ENCODE results near the gene LRP1B. TPM values are rescaled to one million over a fixed set of nuclear protein-coding genes. Genes with fewer than 3 reads are reported as not detected.

The LRP1B gene
- total and polyA plus RNA-seq, 2 of the 8 experiments (the other 6 are each of a cell fraction or from before 2014, with no cell fraction given) = 0.03 TPM; not detected in 1

- no peak overlapping the region for H2BK12ac ChIP-seq (ENCODE audit: low read depth, low read length)
- DNase-seq (ENCODE audit: low read depth in 1 of 2, low spot score in 2 of 2) = no peak
- no peaks in the 10 kb centered on the region for H3K23me2 ChIP-seq (ENCODE audit: low read depth, low read length)
- FAIRE-seq = no peak
- no peaks in the 10 kb centered on the region for H3K36me3 ChIP-seq (ENCODE audit: control insufficient read depth in 2 of 4, insufficient read depth in 4 of 4, low read length in 3 of 4)
- no peak overlapping the region for H3K9ac ChIP-seq (replicated peaks in 1 of 4; ENCODE audit: extremely low read depth in 1 of 4, low read depth in 3 of 4, low read length in 3 of 4)
- H2AFZ ChIP-seq (ENCODE audit: low read length) = no peak overlapping the region
- H3K4ac ChIP-seq (replicated peaks; ENCODE audit: insufficient read length, low read depth, low read length) = no peak overlapping the region
- no peaks in the 10 kb centered on the region for H3K79me2 ChIP-seq (ENCODE audit: control insufficient read depth in 1 of 2, insufficient read depth in 2 of 2, low read length in 2 of 2)
- H4K5ac ChIP-seq (ENCODE audit: insufficient read length, low read depth, low read length) = no peak overlapping the region
- no peak overlapping the region for H3K4me2 ChIP-seq (ENCODE audit: insufficient read depth in 1 of 2, low read depth in 2 of 2, low read length in 2 of 2)
- 94% methylated on average over 5 of the region's 5 CpGs; no CpG with 5 or more reads in 1 of the 2 experiments for WGBS, 2 experiments (ENCODE audit: extremely low coverage in 1 of 2, insufficient coverage in 1 of 2, insufficient read length in 1 of 2, insufficient replicate concordance in 2 of 2, low coverage in 1 of 2, low lambda C conversion rate in 2 of 2, missing lambda C conversion rate in 1 of 2)
- CTCF ChIA-PET (ENCODE audit: partially characterized antibody) = no interaction called here
- no peak overlapping the region for H3K27ac ChIP-seq (ENCODE audit: low read depth, low read length)
- no peak overlapping the region for H2BK20ac ChIP-seq (ENCODE audit: low read length)
- no peaks in the 10 kb centered on the region for H3K9me3 ChIP-seq (ENCODE audit: insufficient read depth in 2 of 2, low read depth in 1 of 2, low read length in 1 of 2)
- no peaks in the 10 kb centered on the region for H3K27me3 ChIP-seq (replicated peaks in 1 of 4; ENCODE audit: control insufficient read depth in 3 of 4, extremely low read depth in 1 of 4, insufficient read depth in 3 of 4, low read length in 3 of 4)
- H2BK15ac ChIP-seq (ENCODE audit: low read length) = no peak overlapping the region
- no peaks in the 10 kb centered on the region for H3K4me1 ChIP-seq (replicated peaks in 1 of 4; ENCODE audit: control insufficient read depth in 3 of 4, insufficient read depth in 4 of 4, low read length in 3 of 4)
- no peaks in the 10 kb centered on the region for H3K79me1 ChIP-seq (ENCODE audit: low read depth, low read length)
- H2AK5ac ChIP-seq (ENCODE audit: low read depth, low read length) = no peak overlapping the region
- H4K8ac ChIP-seq (ENCODE audit: extremely low read depth, insufficient read depth, low read length) = no peak overlapping the region
- POLR2A ChIA-PET (ENCODE audit: partially characterized antibody) = no interaction called here
- no peak overlapping the region for H2BK120ac ChIP-seq (replicated peaks; ENCODE audit: low read depth, low read length)
- no peaks in the 10 kb centered on the region for H4K20me1 ChIP-seq (replicated peaks in 1 of 2; ENCODE audit: control insufficient read depth in 1 of 2, insufficient read depth in 2 of 2, low read length in 2 of 2)
- no peak overlapping the region for H3K56ac ChIP-seq (replicated peaks; ENCODE audit: insufficient read length, low read depth, low read length)
- H3K14ac ChIP-seq (ENCODE audit: insufficient read length) = no peak overlapping the region
- H2BK5ac ChIP-seq (ENCODE audit: low read depth, low read length) = no peak overlapping the region
- no peak overlapping the region for H3K18ac ChIP-seq (ENCODE audit: extremely low read depth, low read length)
- H4K91ac ChIP-seq (replicated peaks; ENCODE audit: insufficient read length, low read length) = no peak overlapping the region
- H3K4me3 ChIP-seq (ENCODE audit: extremely low read depth in 1 of 4, insufficient read depth in 2 of 4, low read depth in 3 of 4, low read length in 4 of 4) = no peak overlapping the region
- no peak overlapping the region for H3K23ac ChIP-seq (ENCODE audit: insufficient read length)
- TF ChIP-seq ATF2 (IDR thresholded peaks at IDR 0.05; ENCODE audit: low read length) (no peak), KDM4A (IDR thresholded peaks at IDR 0.05; ENCODE audit: low read depth, low read length, severe bottlenecking) (no peak), ASH2L (IDR thresholded peaks at IDR 0.05; ENCODE audit: low read length) (no peak)
Measured at GRCh38 chr2:140701726-140702125, 1429.1 kb downstream of the LRP1B start.

Data from H1 (cell line).